ENCODE data around the gene PLPPR1. TPM values are rescaled to one million over a fixed set of nuclear protein-coding genes. Genes with fewer than 3 reads are reported as not detected.

PLPPR1 gene
- total RNA-seq, result not detected in 2 replicates

GRCh38 chr9:101028346-101029314 lies at the start of gene PLPPR1:
TSS of gene PLPPR1 (plus strand) at chr9:101028727.

